Head of caudate nucleus (tissue), 42 donors: Measurements from ENCODE around the gene CD99L2.

ENCODE experiments used
- DNase-seq, 42 donors: peaks; one replicate each; pipeline versions ENCODE4 v3.0.0 to v3.0.0-alpha.2; 2020 to 2021; ENCODE audit warnings: mixed read lengths in 7 of 42
- intact Hi-C: fragments of 100-400 bp; cut with DNase I; formaldehyde crosslinking; loops from one replicate; pipeline ENCODE4 v1.15.0; 2022

CD99L2 gene

GRCh38 chrX:150898343-150899190 lies at the start of gene CD99L2:
Gene CD99L2 (minus strand): TSS chrX:150898668. CDS start chrX:150898588, 80 bp downstream.
- peak; percentile 65 to 95 (median 88) for DNase-seq
- intact Hi-C loops, result no loop called here

- no peak for DNase-seq
- intact Hi-C loops, result no loop called here
Observed at GRCh38 chrX:150944233-150944632, 45.8 kb upstream of the CD99L2 start.

GRCh38 chrX:150942942-150943594 lies 44.6 kb upstream of the CD99L2 start:
- intact Hi-C loops, result no loop called here
- no peak for DNase-seq

- intact Hi-C loops, result no loop called here
- no peak for DNase-seq
Observed at GRCh38 chrX:150941580-150941979, 43.1 kb upstream of the CD99L2 start.

- no peak for DNase-seq
- intact Hi-C loops, result no loop called here
Observed at GRCh38 chrX:150940844-150941495, 42.5 kb upstream of the CD99L2 start.

- intact Hi-C loops, result no loop called here
- no peak for DNase-seq
Observed at GRCh38 chrX:150936556-150936955, 38.1 kb upstream of the CD99L2 start.

GRCh38 chrX:150935467-150935866 lies 37.0 kb upstream of the CD99L2 start:
- intact Hi-C loops, result no loop called here
- no peak for DNase-seq

- intact Hi-C loops, result no loop called here
- DNase-seq, result no peak
Observed at GRCh38 chrX:150934453-150934852, 36.0 kb upstream of the CD99L2 start.

- DNase-seq, result no peak
- intact Hi-C loops, result no loop called here
Observed at GRCh38 chrX:150933945-150934350, 35.5 kb upstream of the CD99L2 start.

- DNase-seq, result no peak
- intact Hi-C loops, result no loop called here
Observed at GRCh38 chrX:150929058-150929457, 30.6 kb upstream of the CD99L2 start.

GRCh38 chrX:150926791-150927190 lies 28.3 kb upstream of the CD99L2 start:
- no peak for DNase-seq
- intact Hi-C loops, result no loop called here

GRCh38 chrX:150926304-150926703 lies 27.8 kb upstream of the CD99L2 start:
- no peak for DNase-seq
- intact Hi-C loops, result no loop called here

GRCh38 chrX:150919401-150919800 lies 20.9 kb upstream of the CD99L2 start:
- intact Hi-C loops, result no loop called here
- DNase-seq, result no peak

- no peak for DNase-seq
- intact Hi-C loops, result no loop called here
Observed at GRCh38 chrX:150913511-150913910, 15.0 kb upstream of the CD99L2 start.

GRCh38 chrX:150907474-150907873 lies 9.0 kb upstream of the CD99L2 start:
- intact Hi-C loops, result loop anchor here (10.0 kb wide), 1 partner anchor 133 kb away; no protein-coding TSS in a partner anchor
- no peak for DNase-seq

- intact Hi-C loops, result loop anchor here (10.0 kb wide), 1 partner anchor 132 kb away; no protein-coding TSS in a partner anchor
Observed at GRCh38 chrX:150906694-150907093, 8.2 kb upstream of the CD99L2 start.

GRCh38 chrX:150905293-150905692 lies 6.8 kb upstream of the CD99L2 start:
- DNase-seq, result no peak
- intact Hi-C loops, result loop anchor here (10.0 kb wide), 1 partner anchor 130 kb away; no protein-coding TSS in a partner anchor

More at GRCh38 chrX:150906694-150907093, 8.2 kb upstream of the CD99L2 start:
- DNase-seq, result no peak

- no peak for DNase-seq
- intact Hi-C loops, result loop anchor here (10.0 kb wide), 1 partner anchor 128 kb away; no protein-coding TSS in a partner anchor
Observed at GRCh38 chrX:150903110-150903508, 4.6 kb upstream of the CD99L2 start.

GRCh38 chrX:150902434-150903109 lies 4.1 kb upstream of the CD99L2 start:
- intact Hi-C loops, result loop anchor here (10.0 kb wide), 1 partner anchor 128 kb away; no protein-coding TSS in a partner anchor
- DNase-seq, result no peak
